ENCODE measurements around the gene TNS3. TPM values are rescaled to one million over a fixed set of nuclear protein-coding genes. Genes with fewer than 3 reads are reported as not detected.

Gene TNS3
- total RNA-seq, 1 experiment from 2014 or later = 9.5 TPM

DNA sequence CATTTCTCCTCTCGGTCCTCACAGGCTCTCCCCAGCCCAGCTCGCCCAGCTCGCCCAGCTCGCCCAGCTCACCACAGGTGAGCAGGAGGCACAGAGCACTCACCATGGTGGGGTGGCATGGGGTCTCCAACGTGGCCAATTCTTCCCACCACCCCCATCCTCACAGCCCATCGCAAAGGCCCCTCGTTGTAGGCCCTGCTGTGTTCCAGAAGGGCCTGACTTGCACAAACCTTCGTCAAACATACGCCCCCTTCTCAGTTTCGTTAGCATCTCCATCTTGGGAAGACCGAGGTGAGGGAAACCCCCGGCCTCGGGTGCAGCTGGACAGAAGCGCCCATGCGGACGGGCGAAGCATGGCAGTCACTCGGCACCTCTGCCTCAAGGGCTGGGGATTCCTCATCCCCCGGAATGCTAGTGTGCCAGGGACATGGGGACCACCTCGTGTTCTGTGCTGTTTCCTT lies 304.6 kb downstream of the TNS3 start:
- no peak overlapping the region for H3K4ac ChIP-seq (ENCODE audit: low read depth, low read length)
- H3K14ac ChIP-seq (ENCODE audit: insufficient read depth, low read length) = no peak overlapping the region
- no peak overlapping the region for H2BK120ac ChIP-seq (ENCODE audit: low read depth, low read length, poor library complexity, severe bottlenecking)
- peaks cover 4 to 11% (median 5%) of the 10 kb centered on the region in 3 experiments; a peak in 4 of 7 replicates for H3K36me3 Mint-ChIP-seq (ENCODE audit: insufficient read depth in 1 of 3, low read depth in 3 of 3)
- no peak overlapping the region for H4K91ac ChIP-seq (ENCODE audit: insufficient read length, low read depth, low read length)
- H4K5ac ChIP-seq (ENCODE audit: insufficient read length, low read depth, low read length) = no peak overlapping the region
- no peaks in the 10 kb centered on the region for H3K79me2 ChIP-seq (ENCODE audit: insufficient read depth, low read length)
- no peak overlapping the region for H3K56ac ChIP-seq (ENCODE audit: insufficient read length, low read depth, low read length)
- DNase-seq = no peak
- no peak overlapping the region for H3K4me2 ChIP-seq (ENCODE audit: insufficient read depth, insufficient read length, low read length)
- no peak overlapping the region for H3K4me3 Mint-ChIP-seq
- no peaks in the 10 kb centered on the region for H3K27me3 ChIP-seq (ENCODE audit: insufficient read depth, low read length)
- H2BK15ac ChIP-seq (ENCODE audit: low read depth, low read length) = no peak overlapping the region
- TF ChIP-seq, protein P1, sequence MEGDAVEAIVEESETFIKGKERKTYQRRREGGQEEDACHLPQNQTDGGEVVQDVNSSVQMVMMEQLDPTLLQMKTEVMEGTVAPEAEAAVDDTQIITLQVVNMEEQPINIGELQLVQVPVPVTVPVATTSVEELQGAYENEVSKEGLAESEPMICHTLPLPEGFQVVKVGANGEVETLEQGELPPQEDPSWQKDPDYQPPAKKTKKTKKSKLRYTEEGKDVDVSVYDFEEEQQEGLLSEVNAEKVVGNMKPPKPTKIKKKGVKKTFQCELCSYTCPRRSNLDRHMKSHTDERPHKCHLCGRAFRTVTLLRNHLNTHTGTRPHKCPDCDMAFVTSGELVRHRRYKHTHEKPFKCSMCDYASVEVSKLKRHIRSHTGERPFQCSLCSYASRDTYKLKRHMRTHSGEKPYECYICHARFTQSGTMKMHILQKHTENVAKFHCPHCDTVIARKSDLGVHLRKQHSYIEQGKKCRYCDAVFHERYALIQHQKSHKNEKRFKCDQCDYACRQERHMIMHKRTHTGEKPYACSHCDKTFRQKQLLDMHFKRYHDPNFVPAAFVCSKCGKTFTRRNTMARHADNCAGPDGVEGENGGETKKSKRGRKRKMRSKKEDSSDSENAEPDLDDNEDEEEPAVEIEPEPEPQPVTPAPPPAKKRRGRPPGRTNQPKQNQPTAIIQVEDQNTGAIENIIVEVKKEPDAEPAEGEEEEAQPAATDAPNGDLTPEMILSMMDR (conservative IDR thresholded peaks at IDR 0.05) = no peak
- peaks cover 0 to 1% of the 10 kb centered on the region in 2 experiments; a peak in 1 of 4 replicates for H3K4me1 Mint-ChIP-seq
- no peak overlapping the region for H3K18ac ChIP-seq (ENCODE audit: insufficient read length, low read depth, low read length)
- H3K27ac ChIP-seq (ENCODE audit: insufficient read length, low read depth, low read length) = no peak overlapping the region
- H4K20me1 ChIP-seq (ENCODE audit: control insufficient read depth, insufficient read depth, insufficient read length) = no peaks in the 10 kb centered on the region
- H3K9ac ChIP-seq (ENCODE audit: extremely low read depth, insufficient read length, low read length) = no peak overlapping the region
- H2BK12ac ChIP-seq (ENCODE audit: insufficient read length, low read depth, low read length) = no peak overlapping the region
- H3K27me3 Mint-ChIP-seq (ENCODE audit: low read depth) = no peaks in the 10 kb centered on the region
- no peaks in the 10 kb centered on the region for H3K4me1 ChIP-seq (ENCODE audit: insufficient read depth, low read length)
- no CpG with 5 or more reads among the region's 20 CpGs for WGBS (ENCODE audit: extremely low coverage, insufficient read length, low lambda C conversion rate)
- no peak overlapping the region for H3T11ph ChIP-seq (ENCODE audit: low read length)
- H3K9me3 ChIP-seq (ENCODE audit: control insufficient read depth, low read depth, low read length) = no peaks in the 10 kb centered on the region
- H3K27ac Mint-ChIP-seq = peak overlapping the region in 1 of 3 experiments; percentile 74; a peak in 1 of 7 replicates
- no peaks in the 10 kb centered on the region for H3K79me1 ChIP-seq (ENCODE audit: insufficient read depth, low read depth, low read length, poor library complexity, severe bottlenecking)
- no peak overlapping the region for H2AFZ ChIP-seq (ENCODE audit: low read length)
- no peaks in the 10 kb centered on the region; a peak in 1 of 5 replicates for H3K9me3 Mint-ChIP-seq
- no peak overlapping the region for H4K8ac ChIP-seq (replicated peaks; ENCODE audit: insufficient read length, low read depth, low read length)
- H3K23ac ChIP-seq (ENCODE audit: insufficient read length, low read depth, low read length) = no peak overlapping the region
- H3K23me2 ChIP-seq (ENCODE audit: insufficient read length, low read depth, low read length, poor library complexity, severe bottlenecking) = no peaks in the 10 kb centered on the region
- H2BK20ac ChIP-seq (ENCODE audit: low read depth, low read length, poor library complexity, severe bottlenecking) = no peak overlapping the region
- H2AK5ac ChIP-seq (ENCODE audit: insufficient read length, low read length) = no peak overlapping the region
- H2BK5ac ChIP-seq (ENCODE audit: insufficient read length, low read length) = no peak overlapping the region
